Lower leg skin (tissue), 3 donors: ENCODE results near the gene NFIB.

Experiments
- POLR2A ChIP-seq, 2 donors: fragments of 450-650 bp; IDR thresholded peaks; one replicate each; pipeline ENCODE4 v1.6.1; 2016 to 2017; ENCODE audit warnings: antibody characterized with exemption in 2 of 2, mild to moderate bottlenecking in 1 of 2, moderate library complexity in 1 of 2
- TF ChIP-seq, protein P1 (sequence below), 3 donors: fragments of 450-650 bp; IDR thresholded peaks; one replicate each; pipeline ENCODE4 v1.5.1; 2016; ENCODE audit warnings: antibody characterized with exemption in 3 of 3, mild to moderate bottlenecking in 3 of 3, moderate library complexity in 2 of 3

DNA sequence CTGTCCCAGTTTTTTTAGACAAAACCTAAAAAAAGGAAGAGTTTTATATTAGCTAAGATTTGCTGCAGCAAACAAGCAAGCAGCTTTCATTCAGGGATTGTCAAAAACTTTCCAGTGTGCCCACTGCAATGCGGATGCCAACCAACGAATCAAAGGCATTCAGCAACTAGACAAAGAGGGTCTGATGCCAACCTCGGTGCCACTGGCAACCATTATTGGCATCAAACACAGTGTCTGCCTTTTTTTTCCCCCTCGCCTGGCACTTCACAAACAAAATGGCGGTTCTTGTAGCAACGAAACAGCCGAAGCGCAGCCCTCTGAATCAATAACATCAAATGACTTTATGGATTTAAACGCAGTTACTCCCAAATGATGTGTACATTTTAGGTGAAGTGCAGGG, 10.4 kb downstream of the NFIB start:
- no peak for TF ChIP-seq POLR2A (IDR thresholded peaks at IDR 0.05)
- TF ChIP-seq, protein P1, sequence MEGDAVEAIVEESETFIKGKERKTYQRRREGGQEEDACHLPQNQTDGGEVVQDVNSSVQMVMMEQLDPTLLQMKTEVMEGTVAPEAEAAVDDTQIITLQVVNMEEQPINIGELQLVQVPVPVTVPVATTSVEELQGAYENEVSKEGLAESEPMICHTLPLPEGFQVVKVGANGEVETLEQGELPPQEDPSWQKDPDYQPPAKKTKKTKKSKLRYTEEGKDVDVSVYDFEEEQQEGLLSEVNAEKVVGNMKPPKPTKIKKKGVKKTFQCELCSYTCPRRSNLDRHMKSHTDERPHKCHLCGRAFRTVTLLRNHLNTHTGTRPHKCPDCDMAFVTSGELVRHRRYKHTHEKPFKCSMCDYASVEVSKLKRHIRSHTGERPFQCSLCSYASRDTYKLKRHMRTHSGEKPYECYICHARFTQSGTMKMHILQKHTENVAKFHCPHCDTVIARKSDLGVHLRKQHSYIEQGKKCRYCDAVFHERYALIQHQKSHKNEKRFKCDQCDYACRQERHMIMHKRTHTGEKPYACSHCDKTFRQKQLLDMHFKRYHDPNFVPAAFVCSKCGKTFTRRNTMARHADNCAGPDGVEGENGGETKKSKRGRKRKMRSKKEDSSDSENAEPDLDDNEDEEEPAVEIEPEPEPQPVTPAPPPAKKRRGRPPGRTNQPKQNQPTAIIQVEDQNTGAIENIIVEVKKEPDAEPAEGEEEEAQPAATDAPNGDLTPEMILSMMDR (IDR thresholded peaks at IDR 0.05) = no peak
